ENCODE measurements around the gene MR1.

DNA sequence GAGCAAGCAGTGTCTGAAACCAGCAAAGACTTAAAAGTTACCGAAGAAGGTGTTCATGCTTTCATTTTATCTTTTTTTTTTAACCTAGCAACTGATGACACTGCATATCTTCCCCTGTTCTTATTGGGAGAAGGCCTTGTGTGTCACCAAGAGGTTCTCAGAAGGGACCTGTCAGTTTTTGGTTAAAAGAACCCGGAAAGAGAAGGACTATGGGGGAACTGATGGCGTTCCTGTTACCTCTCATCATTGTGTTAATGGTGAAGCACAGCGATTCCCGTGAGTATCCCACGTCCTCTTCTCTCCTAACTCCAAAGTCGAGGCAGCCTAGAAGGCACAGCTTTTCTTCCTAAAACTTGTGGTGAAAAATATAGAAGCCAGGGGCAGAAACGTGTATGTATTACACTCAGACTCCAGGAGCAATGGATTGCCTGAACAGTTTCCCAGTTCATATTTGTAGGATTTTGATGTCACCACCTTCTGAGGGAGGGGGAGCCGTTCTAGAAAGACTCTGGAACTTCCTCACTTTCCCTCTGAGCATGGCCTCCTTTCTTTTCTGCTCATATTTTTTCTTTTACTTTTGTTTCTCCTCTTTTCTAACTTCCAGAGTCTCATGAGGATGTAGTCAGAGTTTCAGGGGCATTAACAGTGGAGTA is at the start of gene MR1:
- TF ChIP-seq ZNF423 (tag by site-specific recombination; IDR thresholded peaks at IDR 0.05) (no peak), ZNF670 (tag by site-specific recombination; IDR thresholded peaks at IDR 0.05; ENCODE audit: low read depth) (no peak), ZNF510 (tag by site-specific recombination; IDR thresholded peaks at IDR 0.05; ENCODE audit: insufficient replicate concordance) (no peak), ZNF707 (tag by site-specific recombination; IDR thresholded peaks at IDR 0.05) (no peak)
- TF ChIP-seq, protein P1, sequence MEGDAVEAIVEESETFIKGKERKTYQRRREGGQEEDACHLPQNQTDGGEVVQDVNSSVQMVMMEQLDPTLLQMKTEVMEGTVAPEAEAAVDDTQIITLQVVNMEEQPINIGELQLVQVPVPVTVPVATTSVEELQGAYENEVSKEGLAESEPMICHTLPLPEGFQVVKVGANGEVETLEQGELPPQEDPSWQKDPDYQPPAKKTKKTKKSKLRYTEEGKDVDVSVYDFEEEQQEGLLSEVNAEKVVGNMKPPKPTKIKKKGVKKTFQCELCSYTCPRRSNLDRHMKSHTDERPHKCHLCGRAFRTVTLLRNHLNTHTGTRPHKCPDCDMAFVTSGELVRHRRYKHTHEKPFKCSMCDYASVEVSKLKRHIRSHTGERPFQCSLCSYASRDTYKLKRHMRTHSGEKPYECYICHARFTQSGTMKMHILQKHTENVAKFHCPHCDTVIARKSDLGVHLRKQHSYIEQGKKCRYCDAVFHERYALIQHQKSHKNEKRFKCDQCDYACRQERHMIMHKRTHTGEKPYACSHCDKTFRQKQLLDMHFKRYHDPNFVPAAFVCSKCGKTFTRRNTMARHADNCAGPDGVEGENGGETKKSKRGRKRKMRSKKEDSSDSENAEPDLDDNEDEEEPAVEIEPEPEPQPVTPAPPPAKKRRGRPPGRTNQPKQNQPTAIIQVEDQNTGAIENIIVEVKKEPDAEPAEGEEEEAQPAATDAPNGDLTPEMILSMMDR (tag by site-specific recombination; IDR thresholded peaks at IDR 0.05) = no peak

Measured in HEK293 (cell line).